Mucosa of rectum (tissue), 2 donors: ENCODE results near the gene HEPHL1.
"Not testable (repeated sequence)": the region's sequence is repeated elsewhere in the genome, so short reads cannot be mapped to it uniquely, and the experiment has no call there.

Experiments used
- H3K27ac ChIP-seq, 2 donors: one replicate each; pipeline ENCODE4 v1.7.0; 2013; ENCODE audit warnings: inconsistent platforms in 2 of 2, low read depth in 2 of 2, low read length in 2 of 2
- H3K27me3 ChIP-seq, 2 donors: one replicate each; pipeline ENCODE4 v1.7.0; 2013; ENCODE audit warnings: low read length in 2 of 2; ENCODE audit not compliant: control insufficient read depth in 2 of 2, insufficient read depth in 2 of 2
- H3K36me3 ChIP-seq, 2 donors: one replicate each; pipeline ENCODE4 v1.7.0; 2013; ENCODE audit warnings: low read length in 2 of 2; ENCODE audit not compliant: control insufficient read depth in 2 of 2, insufficient read depth in 2 of 2
- H3K4me1 ChIP-seq, 2 donors: one replicate each; pipeline ENCODE4 v1.7.0; 2013; ENCODE audit warnings: low read length in 2 of 2, mild to moderate bottlenecking in 1 of 2; ENCODE audit not compliant: control insufficient read depth in 2 of 2, insufficient read depth in 2 of 2
- H3K4me3 ChIP-seq, 2 donors: one replicate each; pipeline ENCODE4 v1.7.0; 2013; ENCODE audit warnings: low read length in 2 of 2
- H3K9ac ChIP-seq, 2 donors: one replicate each; pipeline ENCODE4 v1.7.0; 2013; ENCODE audit warnings: low read length in 2 of 2, low read depth in 1 of 2, mild to moderate bottlenecking in 1 of 2
- H3K9me3 ChIP-seq, 2 donors: one replicate each; pipeline ENCODE4 v1.7.0; 2013; ENCODE audit warnings: low read length in 2 of 2; ENCODE audit not compliant: control insufficient read depth in 2 of 2
- donor health status: healthy.
- donor health status: Normal muscosa, but diverticular disease.

HEPHL1 gene

DNA sequence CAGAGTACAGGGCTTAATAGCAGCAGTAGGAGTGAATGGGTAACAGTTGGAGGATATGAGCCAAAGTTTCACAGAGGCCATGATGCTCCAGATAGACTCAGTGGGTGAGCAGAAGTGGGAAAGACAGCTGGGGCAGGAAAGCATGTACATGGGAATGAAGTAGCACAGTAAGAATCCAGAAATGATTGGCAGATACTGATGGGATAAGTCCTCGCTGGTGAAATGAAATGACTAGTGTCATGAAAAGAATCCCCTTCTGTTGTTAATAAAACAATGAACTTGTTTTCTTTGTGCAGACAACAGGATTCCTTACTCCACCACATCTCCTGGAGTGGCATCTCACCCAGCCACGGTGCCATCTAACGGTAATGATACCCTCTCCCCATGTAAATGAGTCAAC, 90.1 kb downstream of the HEPHL1 start:
- H3K9ac ChIP-seq: no peak overlapping the region
- no peak overlapping the region for H3K27ac ChIP-seq
- H3K9me3 ChIP-seq: no peaks in the 10 kb centered on the region
- no peak overlapping the region for H3K4me3 ChIP-seq
- no peaks in the 10 kb centered on the region for H3K4me1 ChIP-seq
- no peaks in the 10 kb centered on the region for H3K27me3 ChIP-seq
- H3K36me3 ChIP-seq: no peaks in the 10 kb centered on the region

DNA sequence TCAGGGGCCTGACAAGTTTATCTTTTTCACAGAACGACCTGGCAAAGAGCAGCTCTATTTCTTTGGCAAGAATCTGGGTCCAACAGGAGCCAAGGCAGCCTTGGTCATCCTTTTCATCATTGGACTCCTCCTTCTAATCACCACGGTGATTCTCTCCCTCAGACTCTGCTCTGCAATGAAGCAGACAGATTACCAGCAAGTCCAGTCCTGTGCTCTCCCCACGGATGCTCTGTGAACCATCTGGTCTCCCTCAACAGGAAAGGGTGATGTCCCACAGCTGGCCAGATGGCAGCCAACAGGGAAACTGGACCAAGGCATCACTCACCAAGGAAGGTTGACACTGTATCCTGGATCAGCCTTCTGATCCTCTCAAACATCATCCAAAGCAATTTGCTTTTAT, 90.5 kb downstream of the HEPHL1 start:
- H3K4me3 ChIP-seq: no peak overlapping the region
- no peak overlapping the region for H3K27ac ChIP-seq
- H3K27me3 ChIP-seq: no peaks in the 10 kb centered on the region
- no peaks in the 10 kb centered on the region for H3K36me3 ChIP-seq
- no peak overlapping the region for H3K9ac ChIP-seq
- no peaks in the 10 kb centered on the region for H3K4me1 ChIP-seq
- no peaks in the 10 kb centered on the region for H3K9me3 ChIP-seq

- Histone ChIP-seq H3K4me1 (no peaks in the 10 kb centered on the region), H3K36me3 (no peaks in the 10 kb centered on the region), H3K27ac (no peak overlapping the region), H3K27me3 (no peaks in the 10 kb centered on the region), H3K9ac (no peak overlapping the region), H3K9me3 (no peaks in the 10 kb centered on the region), H3K4me3 (no peak overlapping the region)
Observed at GRCh38 chr11:94112206-94112953, 91.2 kb downstream of the HEPHL1 start.

DNA sequence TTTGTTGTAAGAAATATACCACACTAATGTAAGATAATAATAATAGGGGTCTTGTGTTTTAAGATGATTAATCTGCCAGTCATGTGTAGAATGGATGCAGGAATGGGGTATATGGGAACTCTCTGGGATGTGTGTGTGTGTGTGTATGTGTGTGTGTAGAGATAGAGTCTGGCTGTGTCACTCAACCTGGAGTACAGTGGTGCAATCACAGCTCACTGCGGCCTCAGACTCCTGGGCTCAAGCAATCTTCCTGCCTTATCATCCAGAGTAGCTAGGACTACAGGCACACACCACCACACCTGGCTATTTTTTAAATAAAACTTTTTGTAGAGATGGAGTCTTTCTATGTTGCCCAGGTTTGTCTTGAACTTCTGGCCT, 96.0 kb downstream of the HEPHL1 start:
- Histone ChIP-seq H3K4me1 (no peaks in the 10 kb centered on the region), H3K27me3 (no peaks in the 10 kb centered on the region), H3K9ac (no peak overlapping the region), H3K9me3 (no peaks in the 10 kb centered on the region), H3K4me3 (no peak overlapping the region), H3K27ac (no peak overlapping the region), H3K36me3 (no peaks in the 10 kb centered on the region)

GRCh38 chr11:94117871-94118270, 96.7 kb downstream of the HEPHL1 start:
- Histone ChIP-seq H3K36me3 (no peaks in the 10 kb centered on the region), H3K27ac (no peak overlapping the region), H3K9ac (no peak overlapping the region), H3K4me1 (no peaks in the 10 kb centered on the region), H3K9me3 (no peaks in the 10 kb centered on the region), H3K4me3 (no peak overlapping the region), H3K27me3 (no peaks in the 10 kb centered on the region)

DNA sequence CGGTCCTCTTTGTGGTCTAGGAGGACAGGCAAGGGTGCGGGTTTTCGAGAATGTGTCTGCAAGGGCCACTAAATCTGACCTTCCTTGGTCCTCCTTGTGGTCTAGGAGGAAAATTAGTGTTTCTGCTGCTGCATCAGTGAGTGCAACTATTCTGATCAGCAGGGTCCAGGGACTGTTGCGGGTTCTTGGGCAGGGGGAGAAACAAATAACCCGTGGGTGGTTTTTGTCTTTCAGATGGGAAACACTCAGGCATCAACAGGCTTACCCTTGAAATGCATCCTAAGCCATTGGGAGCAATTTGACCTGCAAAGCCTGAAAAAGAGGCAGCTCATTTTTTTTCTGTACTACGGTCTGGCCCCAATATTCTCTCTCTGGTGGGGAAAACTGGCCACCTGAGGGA, 98.5 kb downstream of the HEPHL1 start:
- H3K9ac ChIP-seq, H3K9me3 ChIP-seq, H3K4me3 ChIP-seq, H3K36me3 ChIP-seq, H3K4me1 ChIP-seq, H3K27ac ChIP-seq, H3K27me3 ChIP-seq: not testable (repeated sequence)

DNA sequence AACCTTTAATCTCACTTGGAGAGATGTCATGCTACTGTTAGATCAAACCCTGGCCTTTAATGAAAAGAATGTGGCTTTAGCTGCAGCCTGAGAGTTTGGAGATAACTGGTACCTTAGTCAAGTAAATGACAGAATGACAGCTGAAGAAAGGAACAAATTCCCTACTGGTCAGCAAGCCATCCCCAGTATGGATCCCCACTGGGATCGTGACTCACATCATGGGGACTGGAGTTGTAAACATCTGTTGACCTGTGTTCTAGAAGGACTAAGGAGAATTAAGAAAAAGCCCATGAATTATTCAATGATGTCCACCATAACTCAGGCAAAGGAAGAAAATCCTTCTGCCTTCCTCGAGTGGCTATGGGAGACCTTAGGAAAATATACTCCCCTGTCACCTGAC, 99.4 kb downstream of the HEPHL1 start:
- H3K27ac ChIP-seq, H3K4me3 ChIP-seq, H3K9me3 ChIP-seq, H3K27me3 ChIP-seq, H3K36me3 ChIP-seq, H3K4me1 ChIP-seq, H3K9ac ChIP-seq: not testable (repeated sequence)

GRCh38 chr11:94120946-94121345, 99.8 kb downstream of the HEPHL1 start:
- no peak overlapping the region for H3K27ac ChIP-seq
- H3K27me3 ChIP-seq: no peaks in the 10 kb centered on the region
- H3K9me3 ChIP-seq: no peaks in the 10 kb centered on the region
- no peaks in the 10 kb centered on the region for H3K36me3 ChIP-seq
- H3K4me3 ChIP-seq: no peak overlapping the region
- H3K4me1 ChIP-seq: no peaks in the 10 kb centered on the region
- H3K9ac ChIP-seq: no peak overlapping the region

- Histone ChIP-seq H3K27me3 (no peaks in the 10 kb centered on the region), H3K9ac (no peak overlapping the region), H3K4me1 (peaks cover 12 to 18% of the 10 kb centered on the region in 2 donors), H3K36me3 (no peaks in the 10 kb centered on the region), H3K9me3 (no peaks in the 10 kb centered on the region), H3K4me3 (no peak overlapping the region), H3K27ac (no peak overlapping the region)
Observed at GRCh38 chr11:94125407-94126115, 104.4 kb downstream of the HEPHL1 start.

DNA sequence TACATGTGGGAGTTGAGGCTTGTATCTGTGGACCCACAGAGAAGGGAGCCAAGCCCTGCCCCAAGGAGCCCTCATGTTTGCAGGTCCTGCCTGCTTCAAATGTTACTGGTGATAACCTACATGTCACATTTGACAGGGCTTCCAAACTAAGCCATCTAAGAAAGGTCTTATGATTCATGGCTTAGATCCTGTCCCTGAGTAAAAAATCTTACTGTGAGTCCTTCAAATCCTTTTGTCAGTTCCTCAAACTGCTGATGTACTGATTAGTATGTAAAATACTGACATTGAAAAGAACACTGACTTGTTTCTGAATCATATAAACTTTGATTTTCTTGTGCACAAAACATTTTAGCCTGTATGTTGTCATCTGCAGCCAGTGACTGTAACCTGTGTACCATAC, 106.5 kb downstream of the HEPHL1 start:
- Histone ChIP-seq H3K4me3 (peak overlapping the region; percentile 91 to 93), H3K9me3 (no peaks in the 10 kb centered on the region), H3K4me1 (peaks cover 12 to 18% of the 10 kb centered on the region in 2 donors), H3K36me3 (no peaks in the 10 kb centered on the region), H3K27ac (peak overlapping the region in 1 of 2 donors; percentile 93), H3K27me3 (no peaks in the 10 kb centered on the region), H3K9ac (peak overlapping the region; percentile 88 to 90)
